PC-9 (cell line): Measurements from ENCODE around the gene CCR5AS.

Experiments used
- BruUV-seq: library from RNA; stranded (reverse); fragments of 400-500 nt; replicated peaks from 2 replicates; lab custom pipeline; 2021; lab: Mats Ljungman, UMichigan
- CTCF ChIA-PET: fragments of 300-600 bp; sonication (Branson Sonifier 250); formaldehyde crosslinking; loops from one replicate; lab custom pipeline; 2022; ENCODE audit warnings: antibody characterized with exemption; lab: Charles Lee
- POLR2A ChIA-PET: fragments of 300-600 bp; sonication (Branson Sonifier 250); formaldehyde crosslinking; loops from one replicate; lab custom pipeline; 2022; ENCODE audit warnings: antibody characterized with exemption; ENCODE audit not compliant: unreplicated experiment; lab: Charles Lee
- DNase-seq, 2 experiments: peaks; one replicate each; pipeline versions ENCODE4 v3.0.0 to v3.0.0-alpha.2; 2015 to 2022; ENCODE audit warnings: mixed read lengths in 1 of 2
- H2AFZ ChIP-seq: fragments of 200-600 bp; sonication (generic); 2 replicates; pipeline ENCODE4 v1.8.1; 2017; ENCODE audit warnings: antibody characterized with exemption
- H3F3A ChIP-seq: fragments of 200-600 bp; sonication (generic); 2 replicates; pipeline ENCODE4 v1.8.1; 2017; ENCODE audit warnings: antibody characterized with exemption, mild to moderate bottlenecking, low read depth; ENCODE audit not compliant: insufficient read depth
- H3K27ac ChIP-seq: fragments of 200-600 bp; sonication (generic); 2 replicates; pipeline ENCODE4 v1.6.1; 2016; ENCODE audit warnings: mixed run types
- H3K27me3 ChIP-seq: fragments of 200-600 bp; sonication (generic); 2 replicates; pipeline ENCODE4 v1.6.1; 2016; ENCODE audit warnings: low read depth, mixed run types; ENCODE audit not compliant: insufficient read depth
- H3K36me3 ChIP-seq: fragments of 200-600 bp; sonication (generic); 2 replicates; pipeline ENCODE4 v1.6.1; 2016; ENCODE audit warnings: low read depth, mixed run types
- H3K4me1 ChIP-seq: fragments of 200-600 bp; sonication (generic); replicated peaks from 2 replicates; pipeline ENCODE4 v1.6.1; 2016; ENCODE audit warnings: mixed run types; ENCODE audit not compliant: insufficient read depth
- H3K4me2 ChIP-seq: fragments of 200-600 bp; sonication (generic); 2 replicates; pipeline ENCODE4 v1.6.1; 2017; ENCODE audit warnings: mixed run types
- H3K4me3 ChIP-seq: fragments of 200-600 bp; sonication (generic); 2 replicates; pipeline ENCODE4 v1.6.1; 2016; ENCODE audit warnings: mixed run types
- H3K79me2 ChIP-seq: fragments of 200-600 bp; sonication (generic); 2 replicates; pipeline ENCODE4 v1.6.1; 2017; ENCODE audit warnings: low read depth, mixed run types
- H3K9me2 ChIP-seq: fragments of 200-600 bp; sonication (generic); 2 replicates; pipeline ENCODE4 v1.8.1; 2017; ENCODE audit warnings: mild to moderate bottlenecking; ENCODE audit not compliant: insufficient read depth
- H3K9me3 ChIP-seq: fragments of 200-600 bp; sonication (generic); 2 replicates; pipeline ENCODE4 v1.8.1; 2016; ENCODE audit warnings: low read depth; ENCODE audit not compliant: insufficient read depth
- H4K20me1 ChIP-seq: fragments of 200-600 bp; sonication (generic); 2 replicates; pipeline ENCODE4 v1.8.1; 2017; ENCODE audit not compliant: insufficient read depth
- CTCF ChIP-seq: fragments of 200-600 bp; sonication (generic); conservative IDR thresholded peaks from 2 replicates; pipeline ENCODE4 v1.6.1; 2017; ENCODE audit warnings: mixed run types, antibody characterized with exemption, mild to moderate bottlenecking, moderate library complexity
- EZH2 ChIP-seq: fragments of 200-600 bp; sonication (generic); IDR thresholded peaks from 2 replicates; pipeline ENCODE4 v1.8.0; 2017; ENCODE audit warnings: antibody characterized with exemption, low read depth
- intact Hi-C: fragments of 100-400 bp; cut with micrococcal nuclease; formaldehyde crosslinking; loops from one replicate; pipeline ENCODE4 v1.10.0; 2022; ENCODE audit not compliant: unreplicated experiment

The CCR5AS gene

DNA sequence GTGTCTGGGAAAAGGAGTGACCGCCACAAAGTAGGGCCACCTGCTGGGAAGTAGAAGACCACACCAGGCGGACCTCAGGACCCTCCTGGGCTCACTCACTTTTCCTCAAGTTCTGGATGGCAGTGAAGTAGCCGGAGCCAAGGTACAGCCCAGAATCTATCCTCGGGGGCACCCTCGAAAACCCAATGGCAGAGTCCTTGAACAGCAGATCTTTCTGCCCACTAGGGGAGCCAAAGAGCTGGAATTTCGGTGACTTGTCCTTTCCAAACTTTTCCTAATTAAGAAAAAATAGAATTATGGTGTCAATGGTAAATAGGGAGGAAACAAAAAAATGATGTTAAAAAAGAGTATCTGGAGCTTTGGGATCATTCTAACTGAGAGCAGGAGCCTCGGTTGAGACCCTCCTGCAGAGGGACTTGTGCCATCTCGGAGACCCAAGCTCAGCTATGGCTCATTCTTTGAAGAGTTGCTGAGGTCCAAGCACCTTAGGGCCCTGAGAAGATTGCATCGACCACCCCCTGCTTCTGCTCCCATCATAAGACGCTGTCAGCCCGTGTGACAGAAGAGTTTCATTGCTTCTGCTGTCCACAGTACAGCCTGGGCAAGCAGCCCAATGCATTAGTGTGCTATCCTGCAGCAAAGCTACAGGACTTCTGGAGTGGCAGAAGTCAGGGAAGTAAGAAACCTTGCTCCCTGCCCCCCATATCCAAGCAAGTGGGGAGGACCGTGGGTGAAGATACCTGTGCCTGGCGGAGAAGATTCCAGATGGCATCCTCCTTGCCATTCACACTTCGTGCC is 43.1 kb upstream of the CCR5AS start:
- Histone ChIP-seq H2AFZ (no peak overlapping the region), H3K4me2 (no peak overlapping the region), H3K79me2 (no peaks in the 10 kb centered on the region), H3K27ac (no peak overlapping the region), H3K27me3 (no peaks in the 10 kb centered on the region), H3K4me1 (no peaks in the 10 kb centered on the region), H3F3A (no peaks in the 10 kb centered on the region), H4K20me1 (no peaks in the 10 kb centered on the region), H3K9me3 (no peaks in the 10 kb centered on the region), H3K9me2 (no peaks in the 10 kb centered on the region), H3K4me3 (no peak overlapping the region), H3K36me3 (no peaks in the 10 kb centered on the region)
- ChIA-PET CTCF (interaction anchor here (0.5 to 2.4 kb wide), 6 partner anchors 13 to 924 kb away, joined by 3 to 15 read pairs (median 4); no protein-coding TSS in a partner anchor), POLR2A (interaction anchor here (0.6 to 0.7 kb wide), 2 partner anchors 12 to 40 kb away, joined by 5 to 13 read pairs; no protein-coding TSS in a partner anchor)
- intact Hi-C loops, result no loop called here
- no TSS peak for BruUV-seq
- peak; percentile 72 for TF ChIP-seq CTCF
- no peak for TF ChIP-seq EZH2
- no peak for DNase-seq

DNA sequence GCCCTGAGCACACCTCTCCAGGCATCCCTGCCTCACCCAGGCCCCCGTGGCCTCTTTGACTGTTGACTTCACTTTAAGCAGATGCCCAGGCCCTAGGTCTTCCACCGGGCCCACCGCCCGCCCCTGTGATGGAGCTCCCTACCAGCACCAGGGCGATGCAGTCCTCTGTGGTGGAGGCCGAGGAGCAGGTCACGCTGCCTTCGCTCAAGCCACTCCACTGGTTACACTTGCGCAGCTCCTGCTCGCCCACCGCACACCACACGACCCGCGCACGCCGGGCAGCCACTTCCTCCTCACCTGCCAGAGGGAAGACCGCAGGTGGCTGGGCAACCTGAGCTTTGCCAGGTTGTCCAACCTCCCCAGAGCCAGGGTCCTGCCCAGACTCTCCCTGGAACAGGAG is 41.9 kb upstream of the CCR5AS start:
- no peak for TF ChIP-seq CTCF
- no peak for TF ChIP-seq EZH2
- no peaks in the 10 kb centered on the region for H3K9me2 ChIP-seq
- no peaks in the 10 kb centered on the region for H3K27me3 ChIP-seq
- ChIA-PET CTCF (interaction anchor here (0.6 kb wide), 1 partner anchor 124 kb away, joined by 4 read pairs; no protein-coding TSS in a partner anchor), POLR2A (no interaction called here)
- no peak overlapping the region for H3K27ac ChIP-seq
- H3K36me3 ChIP-seq, result no peaks in the 10 kb centered on the region
- H3K4me3 ChIP-seq, result no peak overlapping the region
- no TSS peak for BruUV-seq
- intact Hi-C loops, result no loop called here
- no peak overlapping the region for H2AFZ ChIP-seq
- H3F3A ChIP-seq, result no peaks in the 10 kb centered on the region
- no peaks in the 10 kb centered on the region for H3K4me1 ChIP-seq
- no peaks in the 10 kb centered on the region for H3K79me2 ChIP-seq
- no peaks in the 10 kb centered on the region for H3K9me3 ChIP-seq
- no peaks in the 10 kb centered on the region for H4K20me1 ChIP-seq
- H3K4me2 ChIP-seq, result no peak overlapping the region
- DNase-seq, result no peak

DNA sequence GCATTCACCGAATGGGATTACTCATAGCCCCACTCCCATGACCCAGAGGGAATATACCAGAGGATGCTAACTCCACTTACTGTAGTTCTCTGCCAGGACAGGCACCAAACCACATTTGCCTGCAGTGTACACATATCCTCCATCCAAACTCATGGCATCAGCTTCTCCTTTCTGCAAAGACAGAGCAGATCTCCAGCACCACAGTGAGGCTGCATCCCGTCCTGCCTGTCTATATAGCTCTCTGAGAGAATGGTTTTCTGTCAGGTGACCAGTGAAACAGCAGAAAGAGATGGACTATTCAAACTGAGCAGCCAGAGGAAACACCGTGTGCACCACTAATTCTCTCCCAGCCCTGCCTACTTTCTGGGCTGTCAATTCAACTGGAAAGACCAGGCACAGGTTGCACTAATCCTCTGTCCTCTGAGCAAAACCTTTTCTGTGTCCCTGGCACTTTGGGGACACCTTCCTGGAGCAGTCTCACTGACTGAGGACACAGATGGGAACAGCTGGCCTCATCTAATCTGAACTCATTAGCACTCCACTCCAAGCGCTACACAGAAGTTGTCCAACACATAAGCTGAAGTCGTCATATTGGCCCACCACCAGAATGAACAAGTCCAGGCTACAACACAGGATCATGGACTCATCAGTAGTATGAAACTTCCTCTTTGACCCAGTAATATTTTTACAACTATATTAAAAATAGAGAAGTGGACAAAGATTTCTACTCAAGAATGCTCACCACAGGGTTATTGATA is 40.5 kb upstream of the CCR5AS start:
- H4K20me1 ChIP-seq, result no peaks in the 10 kb centered on the region
- H3K27me3 ChIP-seq, result no peaks in the 10 kb centered on the region
- H3K4me1 ChIP-seq, result peaks cover 4% of the 10 kb centered on the region; the same call in 1 of the 2 replicates
- no peaks in the 10 kb centered on the region for H3K9me3 ChIP-seq
- H3F3A ChIP-seq, result no peaks in the 10 kb centered on the region
- BruUV-seq, result no TSS peak
- ChIA-PET POLR2A (interaction anchor here (0.7 kb wide), 2 partner anchors 15 to 65 kb away, joined by 3 to 4 read pairs; no protein-coding TSS in a partner anchor), CTCF (no interaction called here)
- no peak overlapping the region for H3K4me2 ChIP-seq
- H3K27ac ChIP-seq, result no peak overlapping the region
- H3K36me3 ChIP-seq, result no peaks in the 10 kb centered on the region
- DNase-seq, result no peak
- no peaks in the 10 kb centered on the region for H3K9me2 ChIP-seq
- intact Hi-C loops, result no loop called here
- no peak overlapping the region for H2AFZ ChIP-seq
- no peak overlapping the region for H3K4me3 ChIP-seq
- H3K79me2 ChIP-seq, result no peaks in the 10 kb centered on the region
- TF ChIP-seq CTCF, result no peak
- no peak for TF ChIP-seq EZH2
